SKM-1 (cell line): Measurements from ENCODE around the gene CNIH4.
"Not testable (repeated sequence)": the region's sequence is repeated elsewhere in the genome, so short reads cannot be mapped to it uniquely, and the experiment has no call there.

Experiments
- DNase-seq: peaks from one replicate; lab custom pipeline; 2025; ENCODE audit not compliant: unreplicated experiment; lab: John Stamatoyannopoulos, UW

Gene CNIH4

GRCh38 chr1:224348137-224348536 lies 8.5 kb upstream of the CNIH4 start:
- DNase-seq: no peak

- DNase-seq: not testable (repeated sequence)
These were observed 7.0 kb upstream of the CNIH4 start for GRCh38 chr1:224349716-224350115.

- not testable (repeated sequence) for DNase-seq
These were observed 4.1 kb upstream of the CNIH4 start for GRCh38 chr1:224352436-224353085.

DNA sequence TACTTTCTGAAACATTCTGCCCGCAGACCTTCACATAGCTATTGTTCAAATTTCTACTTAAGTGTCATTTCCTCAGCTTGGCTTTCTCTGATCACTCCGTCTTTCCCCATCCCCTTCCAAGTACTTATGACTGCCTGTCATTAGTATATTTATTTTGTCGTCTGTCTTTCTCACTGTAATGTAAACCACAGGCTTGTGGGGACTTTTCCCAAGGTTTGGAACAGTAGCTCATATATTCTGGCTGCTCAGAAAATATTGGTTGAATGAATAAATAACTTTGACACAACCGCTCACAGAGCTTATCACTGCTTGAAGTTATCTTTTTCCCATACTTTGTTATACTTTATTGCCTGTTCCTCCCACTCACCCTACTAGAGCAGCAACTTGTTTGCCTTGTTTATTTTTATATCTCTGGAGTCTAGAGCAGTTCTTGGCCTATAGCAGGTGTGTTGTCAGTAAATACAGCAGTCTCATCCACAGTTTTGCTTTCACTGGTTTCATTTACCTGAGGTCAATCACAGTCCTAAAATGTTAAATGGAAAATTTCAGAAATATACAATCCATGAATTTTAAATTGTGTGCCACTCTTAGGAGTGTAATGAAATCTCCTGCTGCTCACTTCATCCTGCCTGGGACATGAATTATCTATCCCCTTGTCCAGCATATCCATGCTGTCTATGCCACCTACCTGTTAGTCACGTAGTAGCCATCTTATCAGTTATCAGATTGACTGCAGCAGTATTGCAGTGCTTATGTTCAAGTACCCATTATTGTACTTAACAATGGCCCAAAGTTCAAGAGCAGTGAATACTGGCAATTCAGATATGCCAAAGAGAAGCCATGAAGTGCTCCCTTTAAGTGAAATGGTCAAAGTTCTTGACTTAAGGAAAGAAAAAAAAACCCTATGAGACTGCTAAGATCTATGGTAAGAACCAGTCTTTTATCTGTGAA lies 2.4 kb upstream of the CNIH4 start:
- no peak for DNase-seq

DNA sequence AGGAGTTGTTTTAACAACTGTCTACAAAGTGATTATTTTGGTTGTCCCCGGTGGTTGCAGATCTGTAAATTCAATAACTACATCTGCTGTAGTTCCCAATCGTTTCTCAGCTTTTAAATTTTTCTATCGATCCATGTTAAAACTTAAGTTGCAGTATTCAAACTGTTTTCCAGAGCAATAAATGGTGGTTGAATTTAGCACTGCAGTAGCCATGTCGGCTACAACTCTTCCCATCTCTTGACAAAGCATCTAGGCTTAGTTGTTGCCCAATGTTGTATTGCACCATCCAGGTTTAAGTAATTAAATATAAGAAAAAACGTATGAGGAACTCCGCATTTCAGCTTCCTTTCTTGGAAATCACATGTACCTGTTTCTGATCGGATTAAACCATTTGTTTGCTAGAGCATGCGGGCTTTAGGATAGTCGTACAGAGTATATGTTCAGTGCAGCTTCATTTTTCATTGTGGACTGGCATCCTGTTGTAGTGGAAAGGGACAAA lies 996 bp downstream of the CNIH4 start:
- peak; percentile 89 for DNase-seq

DNA sequence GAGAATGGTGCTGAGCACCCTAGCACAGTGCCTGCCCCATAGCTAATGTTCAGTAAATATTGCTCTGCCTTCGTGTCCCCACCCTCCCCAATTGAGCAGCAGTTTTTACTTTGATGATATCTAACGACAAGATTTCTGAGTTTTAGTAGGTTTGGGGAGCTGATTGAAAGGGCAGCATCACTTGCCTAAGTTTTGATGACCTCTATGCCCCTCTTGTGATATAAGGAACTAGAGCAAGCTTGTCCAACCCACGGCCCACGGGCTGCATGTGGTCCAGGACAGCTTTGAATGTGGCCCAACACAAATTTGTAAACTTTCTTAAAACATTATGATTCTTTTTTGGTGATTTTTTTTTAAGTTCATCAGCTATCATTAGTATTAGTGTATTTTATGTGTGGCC lies 1.6 kb downstream of the CNIH4 start:
- DNase-seq: no peak

DNA sequence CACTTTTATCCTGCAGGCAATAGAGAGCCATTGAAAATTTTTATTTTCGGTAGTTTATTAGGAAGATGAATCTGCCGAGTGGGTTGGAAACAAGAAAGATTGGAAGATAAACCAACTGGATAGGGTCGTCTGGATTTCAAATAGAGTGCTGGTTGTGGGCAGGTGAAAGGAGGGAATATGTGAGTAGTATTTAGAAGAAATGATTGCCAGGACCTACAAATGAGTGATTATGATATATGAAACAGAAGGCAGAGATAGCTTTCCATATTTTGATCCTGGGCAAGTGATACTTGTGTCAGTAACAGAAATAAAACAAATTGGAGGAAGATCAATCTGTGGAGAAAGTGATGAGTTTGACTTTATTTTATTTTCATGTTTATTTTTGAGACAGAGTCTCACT lies 2.5 kb downstream of the CNIH4 start:
- DNase-seq: no peak

DNA sequence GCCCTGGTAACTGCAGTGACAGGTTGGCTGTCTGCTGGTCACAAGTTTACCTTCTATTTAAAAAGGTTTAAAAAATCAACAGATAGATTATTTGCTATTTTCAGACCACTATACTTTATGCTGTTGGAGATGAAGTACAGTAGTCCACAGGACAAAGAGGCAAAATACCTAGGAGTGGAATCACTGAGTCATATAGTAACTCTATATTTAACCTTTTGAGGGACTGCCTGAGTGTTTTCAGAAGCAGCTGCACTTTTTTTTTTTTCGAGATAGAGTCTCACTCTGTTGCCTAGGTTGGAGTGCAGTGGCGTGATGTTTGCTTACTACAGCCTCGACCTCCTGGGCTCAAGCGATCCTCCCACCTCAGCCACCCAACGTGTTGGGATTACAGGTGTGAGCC lies 11.7 kb downstream of the CNIH4 start:
- no peak for DNase-seq

GRCh38 chr1:224373008-224373590 lies 16.4 kb downstream of the CNIH4 start:
- DNase-seq: no peak

DNA sequence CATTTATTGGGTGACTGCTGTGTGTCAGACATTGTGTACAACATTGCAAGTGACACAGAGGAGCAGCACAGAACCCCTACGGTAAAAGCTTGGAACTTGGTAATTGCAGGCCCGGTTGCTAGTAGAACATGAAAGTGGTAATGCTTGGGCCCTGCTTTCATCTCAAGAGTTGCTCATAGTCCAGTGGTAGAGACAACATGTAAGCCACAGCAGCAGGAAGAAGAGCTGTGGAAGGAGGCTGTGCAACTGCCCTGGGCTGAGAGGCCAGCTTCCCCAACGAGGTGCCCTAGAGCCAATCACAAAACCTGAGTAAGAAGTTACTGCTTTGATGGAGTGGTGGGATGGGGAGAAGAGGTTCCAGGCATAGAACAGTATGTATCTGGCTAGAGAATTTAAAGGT lies 18.4 kb downstream of the CNIH4 start:
- DNase-seq: no peak

GRCh38 chr1:224377676-224378006 lies 21.0 kb downstream of the CNIH4 start:
- no peak for DNase-seq

DNA sequence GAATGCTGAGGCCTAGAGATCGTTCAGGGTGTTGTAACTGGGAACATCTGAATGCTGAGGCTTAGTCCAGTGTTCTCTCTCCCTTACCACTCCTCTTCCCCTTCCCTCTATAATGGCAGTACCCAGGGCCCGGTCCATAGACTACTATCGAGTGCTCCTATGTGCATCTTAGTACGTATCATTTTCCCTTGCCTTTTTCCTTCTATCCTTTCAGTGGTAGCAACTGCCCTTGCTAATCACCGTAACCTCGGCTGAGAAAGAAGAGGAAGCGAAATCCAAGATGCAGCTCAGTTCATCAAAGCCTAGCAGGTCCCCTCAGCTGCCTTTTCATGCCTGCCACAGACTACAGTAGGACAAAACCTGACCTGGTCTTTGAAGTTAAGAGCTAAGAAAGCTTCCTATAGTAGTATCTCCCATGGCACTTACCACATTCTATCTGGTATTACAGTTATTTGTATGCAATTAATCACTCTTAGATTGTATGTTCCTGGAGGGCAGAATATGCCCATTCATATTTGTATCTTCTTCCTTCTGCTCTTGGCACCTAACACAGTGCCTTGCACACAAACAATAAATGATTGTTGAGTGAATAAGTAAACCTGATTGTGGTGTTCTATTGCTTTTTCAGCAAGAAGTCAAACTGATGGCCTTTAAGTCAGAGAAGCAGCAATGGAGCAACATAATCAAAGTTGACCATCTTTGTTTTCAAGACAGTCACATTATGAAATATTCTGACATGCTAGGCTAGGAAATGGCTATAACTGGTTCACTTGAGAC lies 22.4 kb downstream of the CNIH4 start:
- peak; percentile 33 for DNase-seq

GRCh38 chr1:224380003-224380402 lies 23.3 kb downstream of the CNIH4 start:
- DNase-seq: peak; percentile 92

- DNase-seq: no peak
These were observed 25.3 kb downstream of the CNIH4 start for GRCh38 chr1:224381880-224382548.

DNA sequence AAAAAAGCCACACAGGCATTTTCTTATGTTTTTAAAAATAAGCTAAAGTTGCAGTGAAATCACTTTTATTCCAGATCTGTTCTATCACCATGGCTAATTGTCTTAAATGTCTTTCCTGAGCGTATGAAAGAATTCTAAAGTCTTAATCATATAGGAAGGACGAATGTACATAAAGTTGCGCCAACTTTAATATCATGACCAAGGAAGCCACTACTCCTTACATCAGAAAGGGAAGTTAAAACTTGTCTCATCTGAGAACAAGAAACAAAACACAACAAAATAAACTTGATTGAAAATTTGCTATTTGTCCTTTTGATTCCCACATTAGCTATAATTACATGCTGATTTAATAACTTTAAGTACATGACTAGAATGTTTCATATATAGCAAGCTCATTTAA lies 26.5 kb downstream of the CNIH4 start:
- DNase-seq: no peak

GRCh38 chr1:224387302-224387912 lies 30.7 kb downstream of the CNIH4 start:
- no peak for DNase-seq

DNA sequence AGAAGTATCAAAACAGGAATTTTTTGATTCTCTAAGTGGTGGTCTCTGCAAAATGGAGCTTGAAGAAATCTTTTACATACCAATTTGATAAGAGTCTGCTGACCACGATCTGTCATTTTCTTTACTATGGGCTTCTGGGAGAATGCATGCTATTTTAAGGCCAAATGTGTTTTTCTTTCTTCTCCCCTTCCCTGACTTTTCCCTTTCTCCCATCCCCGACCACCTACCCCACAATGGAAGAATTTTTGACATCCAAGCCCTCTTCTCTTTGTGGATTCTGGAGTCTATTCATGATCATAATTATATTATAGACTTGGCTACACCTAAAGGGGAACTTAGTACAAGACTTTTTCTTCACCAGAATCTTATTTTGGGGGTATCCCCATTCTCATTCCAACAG lies 31.3 kb downstream of the CNIH4 start:
- DNase-seq: no peak

DNA sequence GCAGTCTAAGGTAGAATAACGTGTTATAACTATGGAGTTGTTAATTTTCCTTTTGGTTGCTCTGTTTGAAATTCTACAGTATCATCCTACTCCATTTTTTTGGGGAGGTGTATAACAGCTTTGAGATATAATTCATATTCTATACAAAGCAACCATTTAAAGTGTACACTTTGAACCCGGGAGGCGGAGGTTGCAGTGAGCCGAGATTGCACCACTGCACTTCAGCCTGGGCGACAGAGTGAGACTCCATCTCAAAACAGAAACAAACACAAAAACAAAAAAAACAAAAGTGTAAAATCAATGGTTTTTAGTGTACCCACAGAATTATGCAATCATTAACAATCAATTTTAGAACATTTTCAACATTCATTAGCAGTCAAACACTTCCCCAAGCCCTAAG lies 33.8 kb downstream of the CNIH4 start:
- no peak for DNase-seq

GRCh38 chr1:224392411-224393249 lies 36.0 kb downstream of the CNIH4 start:
- DNase-seq: no peak
